IMR-90 (cell line): Measurements from ENCODE around the gene USH2A. TPM values are rescaled to one million over a fixed set of nuclear protein-coding genes. Genes with fewer than 3 reads are reported as not detected.

ENCODE experiments used
- ATAC-seq: fragments of 200-7000 bp; cut with Tn5 transposase; 2 replicates; pipeline ENCODE4 v1.9.1; 2020; ENCODE audit warnings: low read depth, mild to moderate bottlenecking, moderate library complexity
- BruUV-seq: library from RNA; stranded (reverse); fragments of 400-500 nt; replicated peaks from 2 replicates; lab custom pipeline; 2021; lab: Mats Ljungman, UMichigan
- CTCF ChIA-PET: fragments of 300-600 bp; formaldehyde crosslinking; extraction: SDS; loops from one replicate; lab custom pipeline; 2021; ENCODE audit warnings: antibody characterized with exemption; lab: Yijun Ruan, JAX
- POLR2A ChIA-PET: fragments of 300-600 bp; sonication (Branson Sonifier 250); formaldehyde crosslinking; loops from one replicate; lab custom pipeline; 2022; ENCODE audit warnings: antibody characterized with exemption; ENCODE audit not compliant: unreplicated experiment; lab: Charles Lee
- DNase-seq: peaks from one replicate; pipeline ENCODE4 v3.0.0; 2013
- H2AFZ ChIP-seq: replicated peaks from 2 replicates; pipeline ENCODE3; 2013; ENCODE audit warnings: low read length, mild to moderate bottlenecking; ENCODE audit not compliant: poor library complexity
- H2AK5ac ChIP-seq: 2 replicates; pipeline ENCODE4 v1.6.1; 2013; ENCODE audit warnings: low read depth, low read length, inconsistent platforms
- H2AK9ac ChIP-seq: replicated peaks from 2 replicates; pipeline ENCODE3; 2013; ENCODE audit warnings: mild to moderate bottlenecking, low read depth, low read length, moderate library complexity; ENCODE audit not compliant: poor library complexity
- H2BK120ac ChIP-seq: 2 replicates; pipeline ENCODE4 v1.6.1; 2013; ENCODE audit warnings: low read depth, low read length, inconsistent platforms
- H2BK15ac ChIP-seq: 3 replicates; pipeline ENCODE4 v1.6.1; 2013; ENCODE audit warnings: low read depth, low read length, inconsistent platforms
- H2BK20ac ChIP-seq: 2 replicates; pipeline ENCODE4 v1.6.1; 2013; ENCODE audit warnings: low read depth, mild to moderate bottlenecking, inconsistent platforms, low read length, moderate library complexity
- H2BK5ac ChIP-seq: 2 replicates; pipeline ENCODE4 v1.6.1; 2013; ENCODE audit warnings: mild to moderate bottlenecking, low read depth, low read length, inconsistent platforms; ENCODE audit not compliant: poor library complexity, severe bottlenecking
- H3K14ac ChIP-seq: replicated peaks from 2 replicates; pipeline ENCODE4 v1.6.1; 2013; ENCODE audit warnings: low read depth, low read length, inconsistent platforms
- H3K18ac ChIP-seq: 2 replicates; pipeline ENCODE4 v1.6.1; 2013; ENCODE audit warnings: low read depth, low read length, control low read depth
- H3K23ac ChIP-seq: 2 replicates; pipeline ENCODE4 v1.6.1; 2013; ENCODE audit warnings: low read depth, low read length, inconsistent platforms
- H3K27ac ChIP-seq: 2 replicates; pipeline ENCODE4 v1.5.1; 2013; ENCODE audit warnings: mild to moderate bottlenecking, control low read depth, low read length; ENCODE audit not compliant: insufficient read depth
- H3K27me3 ChIP-seq: 2 replicates; pipeline ENCODE4 v1.6.1; 2013; ENCODE audit warnings: low read length; ENCODE audit not compliant: control insufficient read depth, insufficient read depth
- H3K36me3 ChIP-seq: 2 replicates; pipeline ENCODE4 v1.6.1; 2013; ENCODE audit warnings: low read length, mixed read lengths; ENCODE audit not compliant: control insufficient read depth, insufficient read depth
- H3K4ac ChIP-seq: 2 replicates; pipeline ENCODE4 v1.6.1; 2013; ENCODE audit warnings: low read depth, low read length, inconsistent platforms
- H3K4me1 ChIP-seq: 2 replicates; pipeline ENCODE4 v1.6.1; 2013; ENCODE audit warnings: low read length, mixed read lengths; ENCODE audit not compliant: control insufficient read depth, insufficient read depth
- H3K4me2 ChIP-seq: 2 replicates; pipeline ENCODE4 v1.6.1; 2013; ENCODE audit warnings: low read depth, mild to moderate bottlenecking, control low read depth, low read length, moderate library complexity
- H3K4me3 ChIP-seq: 2 replicates; pipeline ENCODE4 v1.5.1; 2013; ENCODE audit warnings: low read depth, mild to moderate bottlenecking, control low read depth, low read length, moderate library complexity; ENCODE audit not compliant: insufficient read depth
- H3K56ac ChIP-seq: 2 replicates; pipeline ENCODE4 v1.6.1; 2013; ENCODE audit warnings: low read length, inconsistent platforms; ENCODE audit not compliant: insufficient read depth; ENCODE audit errors: extremely low read depth
- H3K79me1 ChIP-seq, 2 experiments: 2 replicates each; pipeline ENCODE4 v1.6.1; 2013; ENCODE audit warnings: low read length in 2 of 2, inconsistent platforms in 1 of 2, low read depth in 1 of 2
- H3K9ac ChIP-seq: 2 replicates; pipeline ENCODE4 v1.6.1; 2013; ENCODE audit warnings: low read depth, low read length, control low read depth
- H3K9me1 ChIP-seq: 2 replicates; pipeline ENCODE4 v1.6.1; 2013; ENCODE audit warnings: low read length, inconsistent platforms; ENCODE audit not compliant: insufficient read depth
- H3K9me3 ChIP-seq: 2 replicates; pipeline ENCODE4 v1.6.1; 2013; ENCODE audit warnings: low read length; ENCODE audit not compliant: control insufficient read depth, insufficient read depth
- H4K20me1 ChIP-seq: 2 replicates; pipeline ENCODE4 v1.6.1; 2013; ENCODE audit warnings: low read length, inconsistent platforms; ENCODE audit not compliant: insufficient read depth
- H4K5ac ChIP-seq: 2 replicates; pipeline ENCODE4 v1.6.1; 2013; ENCODE audit warnings: mild to moderate bottlenecking, low read depth, low read length, control low read depth
- H4K8ac ChIP-seq, 2 experiments: 2 replicates each; pipeline ENCODE4 v1.6.1; 2013; ENCODE audit warnings: low read depth in 2 of 2, low read length in 2 of 2, control low read depth in 1 of 2, inconsistent platforms in 1 of 2
- H4K91ac ChIP-seq: 2 replicates; pipeline ENCODE4 v1.6.1; 2013; ENCODE audit warnings: low read depth, low read length, inconsistent platforms; ENCODE audit not compliant: insufficient read depth
- BHLHE40 ChIP-seq: fragments of 150-350 bp; IDR thresholded peaks from 2 replicates; pipeline ENCODE4 v1.6.1; 2016; ENCODE audit warnings: mild to moderate bottlenecking, low read depth, low read length
- CEBPB ChIP-seq: IDR thresholded peaks from 2 replicates; pipeline ENCODE4 v1.6.1; 2012; ENCODE audit warnings: low read depth, low read length, improper control_type of control experiment
- CHD1 ChIP-seq: IDR thresholded peaks from 2 replicates; pipeline ENCODE4 v1.6.1; 2012; ENCODE audit warnings: low read depth, low read length, improper control_type of control experiment
- FOS ChIP-seq: fragments of 150-350 bp; IDR thresholded peaks from 2 replicates; pipeline ENCODE4 v1.6.1; 2016; ENCODE audit warnings: low read depth, low read length
- MAFK ChIP-seq: IDR thresholded peaks from 2 replicates; pipeline ENCODE4 v1.6.1; 2012; ENCODE audit warnings: low read depth, low read length, improper control_type of control experiment
- MAZ ChIP-seq: IDR thresholded peaks from 2 replicates; pipeline ENCODE4 v1.6.1; 2012; ENCODE audit warnings: low read depth, mild to moderate bottlenecking, low read length, improper control_type of control experiment, moderate library complexity, borderline replicate concordance
- MXI1 ChIP-seq: IDR thresholded peaks from 2 replicates; pipeline ENCODE4 v1.6.1; 2012; ENCODE audit warnings: low read depth, mild to moderate bottlenecking, low read length, moderate library complexity, borderline replicate concordance
- NFE2L2 ChIP-seq: fragments of 150-350 bp; IDR thresholded peaks from 2 replicates; pipeline ENCODE4 v1.6.1; 2016; ENCODE audit warnings: low read depth, mild to moderate bottlenecking, low read length
- POLR2A ChIP-seq: IDR thresholded peaks from 2 replicates; pipeline ENCODE4 v1.6.1; 2012; ENCODE audit warnings: mild to moderate bottlenecking, low read depth, low read length
- RAD21 ChIP-seq: IDR thresholded peaks from 2 replicates; pipeline ENCODE4 v1.6.1; 2012; ENCODE audit warnings: low read length, improper control_type of control experiment
- RCOR1 ChIP-seq: IDR thresholded peaks from 2 replicates; pipeline ENCODE4 v1.6.1; 2012; ENCODE audit warnings: mild to moderate bottlenecking, low read length, improper control_type of control experiment; ENCODE audit not compliant: insufficient replicate concordance
- RFX5 ChIP-seq: IDR thresholded peaks from 2 replicates; pipeline ENCODE4 v1.8.0; 2012; ENCODE audit warnings: low read depth, mild to moderate bottlenecking, low read length, moderate library complexity
- SMC3 ChIP-seq: fragments of 150-350 bp; IDR thresholded peaks from 2 replicates; pipeline ENCODE4 v1.6.1; 2016; ENCODE audit warnings: low read depth, mild to moderate bottlenecking, antibody characterized with exemption, low read length, moderate library complexity
- WGBS, 2 experiments: methylation state at CpG; one replicate each; pipeline versions ENCODE4 v1.1.5 to v1.1.7; 2013; ENCODE audit warnings: missing lambda C conversion rate in 2 of 2; ENCODE audit not compliant: insufficient read length in 1 of 2; ENCODE audit errors: extremely low coverage in 2 of 2; 5-methylcytosine and 5-hydroxymethylcytosine counted together
- dilution Hi-C: fragments of 300-500 bp; cut with HindIII; formaldehyde crosslinking; loops from one replicate; pipeline ENCODE4 v1.14.3; 2018; ENCODE audit warnings: low sequenced_read_pairs; ENCODE audit not compliant: unreplicated experiment
- in situ Hi-C: fragments of 300-500 bp; cut with MboI; formaldehyde crosslinking; loops from 3 replicates; pipeline ENCODE4 v1.14.3; 2019; ENCODE audit warnings: low sequenced_read_pairs, inconsistent platforms, mixed read lengths
- intact Hi-C: fragments of 100-400 bp; cut with micrococcal nuclease; formaldehyde crosslinking; loops from 2 replicates; pipeline ENCODE4 v1.10.0; 2022
- polyA plus RNA-seq, 3 experiments: library from polyadenylated mRNA; depleted of rRNA; stranded (reverse); fragments of >200 nt; gene quantifications; 2 replicates each; pipeline ENCODE4 v1.2.3, GENCODE V29; 2012; ENCODE audit warnings: low replicate concordance in 1 of 3
- total RNA-seq: library from RNA; depleted of rRNA; stranded (reverse); fragments of >200 nt; gene quantifications from 2 replicates; pipeline ENCODE4 v1.2.3, GENCODE V29; 2012
- TF ChIP-seq, protein P1 (sequence below): fragments of 150-350 bp; IDR thresholded peaks from 2 replicates; pipeline ENCODE4 v1.6.1; 2017; ENCODE audit warnings: mild to moderate bottlenecking, antibody characterized with exemption, low read length, low read depth
- TF ChIP-seq, protein P2 (sequence below): conservative IDR thresholded peaks from 2 replicates; pipeline ENCODE4 v1.5.1; 2012; ENCODE audit warnings: mild to moderate bottlenecking, low read depth, low read length, improper control_type of control experiment
- TF ChIP-seq, protein P3 (sequence below): fragments of 150-350 bp; IDR thresholded peaks from 2 replicates; pipeline ENCODE4 v1.6.1; 2016; ENCODE audit warnings: low read depth, mild to moderate bottlenecking, low read length, moderate library complexity, borderline replicate concordance

Gene USH2A
- total and polyA plus RNA-seq, 2 of the 4 experiments (the other 2 are of a cell fraction) = under 0.01 to 0.02 TPM

DNA sequence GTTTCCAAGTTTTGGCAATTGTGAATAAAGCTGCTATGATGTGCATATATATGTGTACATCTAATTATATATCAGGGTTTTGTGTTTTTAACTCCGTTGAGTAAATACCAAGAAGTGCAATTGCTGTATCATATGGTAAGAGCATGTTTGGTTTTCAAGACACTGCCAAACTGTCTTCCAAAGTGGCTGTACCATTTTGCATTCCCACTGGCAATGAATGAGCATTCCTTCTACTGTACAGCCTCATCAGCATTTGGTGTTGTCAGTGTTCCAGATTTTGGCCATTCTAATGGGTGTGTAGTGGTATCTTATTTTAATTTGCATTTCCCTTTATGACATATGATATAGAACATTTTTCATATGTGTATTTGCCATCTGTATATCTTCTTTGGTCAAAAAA lies 246.3 kb downstream of the USH2A start:
- H3K4ac ChIP-seq = no peak overlapping the region
- H2BK5ac ChIP-seq = no peak overlapping the region
- no peaks in the 10 kb centered on the region for H3K79me1 ChIP-seq
- H3K4me2 ChIP-seq = no peak overlapping the region
- POLR2A ChIA-PET = no interaction called here
- no peak overlapping the region for H3K18ac ChIP-seq
- no peak overlapping the region for H3K14ac ChIP-seq
- H4K5ac ChIP-seq = no peak overlapping the region
- 0 out of 2 replicates have a peak overlapping the region, but pooled peaks have one; percentile 33 for H2AK5ac ChIP-seq
- CTCF ChIA-PET = no interaction called here
- H4K8ac ChIP-seq = no peak overlapping the region
- no peaks in the 10 kb centered on the region for H3K9me3 ChIP-seq
- no CpG with 5 or more reads among the region's 1 CpG for WGBS, 2 experiments
- DNase-seq (no peak), ATAC-seq (no peak)
- H3K56ac ChIP-seq = no peak overlapping the region
- H2AK9ac ChIP-seq = no peak overlapping the region
- H2BK15ac ChIP-seq = no peak overlapping the region
- in situ Hi-C loops = no loop called here
- H3K36me3 ChIP-seq = no peaks in the 10 kb centered on the region
- H3K9me1 ChIP-seq = no peaks in the 10 kb centered on the region
- no peak overlapping the region for H3K23ac ChIP-seq
- no peak overlapping the region for H2BK20ac ChIP-seq
- H2BK120ac ChIP-seq = no peak overlapping the region
- H3K9ac ChIP-seq = no peak overlapping the region
- intact Hi-C loops = no loop called here
- H3K27me3 ChIP-seq = no peaks in the 10 kb centered on the region
- no peak overlapping the region for H2AFZ ChIP-seq
- no peak overlapping the region for H3K27ac ChIP-seq
- BruUV-seq = no TSS peak
- dilution Hi-C loops = no loop called here
- peaks cover 4% of the 10 kb centered on the region for H3K4me1 ChIP-seq
- TF ChIP-seq CEBPB (no peak), NFE2L2 (no peak), SMC3 (no peak), RFX5 (no peak), FOS (no peak), RAD21 (no peak), MAFK (no peak), MXI1 (no peak), RCOR1 (no peak), BHLHE40 (no peak), CHD1 (no peak), POLR2A (no peak), MAZ (no peak)
- TF ChIP-seq, protein P1, sequence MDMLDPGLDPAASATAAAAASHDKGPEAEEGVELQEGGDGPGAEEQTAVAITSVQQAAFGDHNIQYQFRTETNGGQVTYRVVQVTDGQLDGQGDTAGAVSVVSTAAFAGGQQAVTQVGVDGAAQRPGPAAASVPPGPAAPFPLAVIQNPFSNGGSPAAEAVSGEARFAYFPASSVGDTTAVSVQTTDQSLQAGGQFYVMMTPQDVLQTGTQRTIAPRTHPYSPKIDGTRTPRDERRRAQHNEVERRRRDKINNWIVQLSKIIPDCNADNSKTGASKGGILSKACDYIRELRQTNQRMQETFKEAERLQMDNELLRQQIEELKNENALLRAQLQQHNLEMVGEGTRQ = no peak
- TF ChIP-seq, protein P2, sequence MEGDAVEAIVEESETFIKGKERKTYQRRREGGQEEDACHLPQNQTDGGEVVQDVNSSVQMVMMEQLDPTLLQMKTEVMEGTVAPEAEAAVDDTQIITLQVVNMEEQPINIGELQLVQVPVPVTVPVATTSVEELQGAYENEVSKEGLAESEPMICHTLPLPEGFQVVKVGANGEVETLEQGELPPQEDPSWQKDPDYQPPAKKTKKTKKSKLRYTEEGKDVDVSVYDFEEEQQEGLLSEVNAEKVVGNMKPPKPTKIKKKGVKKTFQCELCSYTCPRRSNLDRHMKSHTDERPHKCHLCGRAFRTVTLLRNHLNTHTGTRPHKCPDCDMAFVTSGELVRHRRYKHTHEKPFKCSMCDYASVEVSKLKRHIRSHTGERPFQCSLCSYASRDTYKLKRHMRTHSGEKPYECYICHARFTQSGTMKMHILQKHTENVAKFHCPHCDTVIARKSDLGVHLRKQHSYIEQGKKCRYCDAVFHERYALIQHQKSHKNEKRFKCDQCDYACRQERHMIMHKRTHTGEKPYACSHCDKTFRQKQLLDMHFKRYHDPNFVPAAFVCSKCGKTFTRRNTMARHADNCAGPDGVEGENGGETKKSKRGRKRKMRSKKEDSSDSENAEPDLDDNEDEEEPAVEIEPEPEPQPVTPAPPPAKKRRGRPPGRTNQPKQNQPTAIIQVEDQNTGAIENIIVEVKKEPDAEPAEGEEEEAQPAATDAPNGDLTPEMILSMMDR = no peak
- TF ChIP-seq, protein P3, sequence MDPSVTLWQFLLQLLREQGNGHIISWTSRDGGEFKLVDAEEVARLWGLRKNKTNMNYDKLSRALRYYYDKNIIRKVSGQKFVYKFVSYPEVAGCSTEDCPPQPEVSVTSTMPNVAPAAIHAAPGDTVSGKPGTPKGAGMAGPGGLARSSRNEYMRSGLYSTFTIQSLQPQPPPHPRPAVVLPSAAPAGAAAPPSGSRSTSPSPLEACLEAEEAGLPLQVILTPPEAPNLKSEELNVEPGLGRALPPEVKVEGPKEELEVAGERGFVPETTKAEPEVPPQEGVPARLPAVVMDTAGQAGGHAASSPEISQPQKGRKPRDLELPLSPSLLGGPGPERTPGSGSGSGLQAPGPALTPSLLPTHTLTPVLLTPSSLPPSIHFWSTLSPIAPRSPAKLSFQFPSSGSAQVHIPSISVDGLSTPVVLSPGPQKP = no peak
- no peaks in the 10 kb centered on the region for H4K20me1 ChIP-seq
- no peak overlapping the region for H4K91ac ChIP-seq
- H3K4me3 ChIP-seq = no peak overlapping the region
